HepG2 (cell line): ENCODE results near the gene LRRC8C. TPM values are rescaled to one million over a fixed set of nuclear protein-coding genes. Genes with fewer than 3 reads are reported as not detected.
A peak's percentile ranks its signal among the peaks of the same experiment; 100 is the strongest.

Experiments
- BRCA1 ChIP-seq: sonication (generic); formaldehyde crosslinking; IDR thresholded peaks from 2 replicates; pipeline ENCODE4 v1.4.0; 2020; ENCODE audit warnings: missing genetic modification reagents
- CBX2 ChIP-seq, 2 experiments: fragments of 200-600 bp in 1 of 2; sonication (generic); formaldehyde crosslinking in 1 of 2; IDR thresholded peaks; 2 replicates each; pipeline versions ENCODE4 v1.7.0 to v1.8.1; 2018 to 2022; ENCODE audit warnings: low read depth in 2 of 2, low read length in 1 of 2, mild to moderate bottlenecking in 1 of 2, missing genetic modification reagents in 1 of 2
- FOXP1 ChIP-seq, 2 experiments: fragments of 450-650 bp in 1 of 2; IDR thresholded peaks; 2 replicates each; pipeline ENCODE4 v1.6.1; 2017 to 2018; ENCODE audit warnings: antibody characterized with exemption in 1 of 2
- HNRNPUL1 ChIP-seq: fragments of 200-400 bp; formaldehyde crosslinking; IDR thresholded peaks from 2 replicates; pipeline ENCODE4 v1.6.1; 2017; ENCODE audit warnings: low read depth, mild to moderate bottlenecking, low read length, moderate library complexity
- IRF9 ChIP-seq: sonication (generic); formaldehyde crosslinking; IDR thresholded peaks from 2 replicates; pipeline ENCODE4 v1.8.0; 2022; ENCODE audit warnings: missing genetic modification reagents, mild to moderate bottlenecking, borderline replicate concordance
- MAX ChIP-seq: IDR thresholded peaks from 2 replicates; pipeline ENCODE4 v1.6.1; 2012; ENCODE audit warnings: inconsistent platforms
- POGZ ChIP-seq: sonication (generic); formaldehyde crosslinking; IDR thresholded peaks from 2 replicates; pipeline ENCODE4 v1.4.0; 2020; ENCODE audit warnings: mild to moderate bottlenecking, missing genetic modification reagents
- PRDM10 ChIP-seq: sonication (generic); formaldehyde crosslinking; IDR thresholded peaks from 2 replicates; pipeline ENCODE4 v1.4.0; 2020; ENCODE audit warnings: low read depth, missing genetic modification reagents
- TSC22D2 ChIP-seq: sonication (generic); formaldehyde crosslinking; IDR thresholded peaks from 2 replicates; pipeline ENCODE4 v1.5.1; 2020; ENCODE audit warnings: missing genetic modification reagents, mild to moderate bottlenecking, borderline replicate concordance
- ZFP36L2 ChIP-seq: sonication (generic); formaldehyde crosslinking; IDR thresholded peaks from 2 replicates; pipeline ENCODE4 v1.4.0; 2020; ENCODE audit warnings: missing genetic modification reagents
- ZFP41 ChIP-seq: sonication (generic); formaldehyde crosslinking; IDR thresholded peaks from 2 replicates; pipeline ENCODE4 v1.4.0; 2020; ENCODE audit warnings: mild to moderate bottlenecking, missing genetic modification reagents, borderline replicate concordance
- ZIK1 ChIP-seq: sonication (generic); formaldehyde crosslinking; IDR thresholded peaks from 2 replicates; pipeline ENCODE4 v1.5.0; 2020; ENCODE audit warnings: mild to moderate bottlenecking, low read depth, missing genetic modification reagents, borderline replicate concordance
- ZNF549 ChIP-seq: sonication (generic); formaldehyde crosslinking; IDR thresholded peaks from 2 replicates; pipeline ENCODE4 v1.5.0; 2020; ENCODE audit warnings: missing genetic modification reagents
- ZNF883 ChIP-seq: sonication (generic); formaldehyde crosslinking; IDR thresholded peaks from 2 replicates; pipeline ENCODE4 v1.5.1; 2020; ENCODE audit warnings: mild to moderate bottlenecking, missing genetic modification reagents; ENCODE audit errors: not compliant biosample characterization
- polyA plus RNA-seq, 8 experiments: library from polyadenylated mRNA; depleted of rRNA in 3 of 8; stranded (reverse) in 7 of 8; unstranded in 1 of 8; fragments of >200 nt; fragmentation: Illumina TruSeq in 4 of 8; extraction: Trizol in 4 of 8; gene quantifications; 2 replicates each; pipeline versions ENCODE4 v1.2.1 to v1.2.3, GENCODE V29; 2011 to 2016; ENCODE audit warnings: low read depth in 4 of 8, missing spikeins in 1 of 8, mixed read lengths in 1 of 8; ENCODE audit not compliant: insufficient read depth in 1 of 8
- total RNA-seq, 5 experiments: library from RNA; depleted of rRNA; stranded (reverse); fragments of >200 nt; fragmentation: Illumina TruSeq; extraction: Trizol; gene quantifications; 2 replicates each; pipeline ENCODE4 v1.2.3, GENCODE V29; 2016; ENCODE audit warnings: low read depth in 1 of 5
- TF ChIP-seq, protein P1 (sequence below): sonication (generic); formaldehyde crosslinking; IDR thresholded peaks from 2 replicates; pipeline ENCODE4 v1.5.0; 2020; ENCODE audit warnings: mild to moderate bottlenecking, missing genetic modification reagents, borderline replicate concordance

The LRRC8C gene
- total and polyA plus RNA-seq, 2 of the 13 experiments (the other 11 are each of a cell fraction or from before 2014, with no cell fraction given), result 0.22 to 0.32 TPM

DNA sequence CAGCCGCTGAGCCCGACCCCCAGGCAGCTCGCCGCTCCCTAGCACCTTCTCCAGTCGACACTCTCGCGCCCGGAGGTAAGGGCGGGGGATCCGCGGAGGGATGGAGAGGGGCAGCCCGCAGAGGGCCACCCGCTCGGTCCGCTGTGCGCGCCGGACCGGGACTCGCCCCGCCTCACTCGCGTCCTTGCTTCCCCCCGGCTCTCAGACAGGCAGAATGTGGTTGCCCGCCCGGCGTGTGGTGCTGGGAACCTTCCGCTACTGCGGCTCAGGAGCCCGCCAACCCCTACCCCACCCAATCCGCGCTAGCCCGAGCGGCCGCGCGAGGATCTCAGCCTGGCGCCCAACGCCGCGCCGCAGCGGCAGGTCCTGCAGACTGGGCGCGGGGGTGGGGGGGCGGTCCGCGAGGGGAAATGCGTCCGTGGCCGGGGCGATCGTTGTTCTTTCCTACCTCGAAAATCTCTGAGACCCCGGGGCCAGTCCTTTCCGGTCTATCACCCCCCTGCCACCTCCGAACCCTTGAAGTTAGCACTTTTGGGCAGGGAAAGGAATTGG, 404 bp downstream of the LRRC8C start (continued):
- TF ChIP-seq IRF9 (CRISPR knock-in tag), result no peak
- no peak for TF ChIP-seq POGZ (CRISPR knock-in tag)
- TF ChIP-seq ZNF883 (CRISPR knock-in tag), result no peak
- TF ChIP-seq PRDM10 (CRISPR knock-in tag), result no peak
- TF ChIP-seq ZFP36L2 (CRISPR knock-in tag), result no peak
- no peak for TF ChIP-seq TSC22D2
- no peak for TF ChIP-seq ZFP41 (CRISPR knock-in tag)
- no peak for TF ChIP-seq BRCA1 (CRISPR knock-in tag)
- TF ChIP-seq HNRNPUL1, result no peak
- TF ChIP-seq FOXP1 (IDR thresholded peaks at IDR 0.05), result no peak
- no peak for TF ChIP-seq FOXP1 (CRISPR knock-in tag; IDR thresholded peaks at IDR 0.05)
- 0 out of 2 replicates have a peak, but pooled peaks have one; percentile 7 for TF ChIP-seq MAX
- TF ChIP-seq, protein P1, sequence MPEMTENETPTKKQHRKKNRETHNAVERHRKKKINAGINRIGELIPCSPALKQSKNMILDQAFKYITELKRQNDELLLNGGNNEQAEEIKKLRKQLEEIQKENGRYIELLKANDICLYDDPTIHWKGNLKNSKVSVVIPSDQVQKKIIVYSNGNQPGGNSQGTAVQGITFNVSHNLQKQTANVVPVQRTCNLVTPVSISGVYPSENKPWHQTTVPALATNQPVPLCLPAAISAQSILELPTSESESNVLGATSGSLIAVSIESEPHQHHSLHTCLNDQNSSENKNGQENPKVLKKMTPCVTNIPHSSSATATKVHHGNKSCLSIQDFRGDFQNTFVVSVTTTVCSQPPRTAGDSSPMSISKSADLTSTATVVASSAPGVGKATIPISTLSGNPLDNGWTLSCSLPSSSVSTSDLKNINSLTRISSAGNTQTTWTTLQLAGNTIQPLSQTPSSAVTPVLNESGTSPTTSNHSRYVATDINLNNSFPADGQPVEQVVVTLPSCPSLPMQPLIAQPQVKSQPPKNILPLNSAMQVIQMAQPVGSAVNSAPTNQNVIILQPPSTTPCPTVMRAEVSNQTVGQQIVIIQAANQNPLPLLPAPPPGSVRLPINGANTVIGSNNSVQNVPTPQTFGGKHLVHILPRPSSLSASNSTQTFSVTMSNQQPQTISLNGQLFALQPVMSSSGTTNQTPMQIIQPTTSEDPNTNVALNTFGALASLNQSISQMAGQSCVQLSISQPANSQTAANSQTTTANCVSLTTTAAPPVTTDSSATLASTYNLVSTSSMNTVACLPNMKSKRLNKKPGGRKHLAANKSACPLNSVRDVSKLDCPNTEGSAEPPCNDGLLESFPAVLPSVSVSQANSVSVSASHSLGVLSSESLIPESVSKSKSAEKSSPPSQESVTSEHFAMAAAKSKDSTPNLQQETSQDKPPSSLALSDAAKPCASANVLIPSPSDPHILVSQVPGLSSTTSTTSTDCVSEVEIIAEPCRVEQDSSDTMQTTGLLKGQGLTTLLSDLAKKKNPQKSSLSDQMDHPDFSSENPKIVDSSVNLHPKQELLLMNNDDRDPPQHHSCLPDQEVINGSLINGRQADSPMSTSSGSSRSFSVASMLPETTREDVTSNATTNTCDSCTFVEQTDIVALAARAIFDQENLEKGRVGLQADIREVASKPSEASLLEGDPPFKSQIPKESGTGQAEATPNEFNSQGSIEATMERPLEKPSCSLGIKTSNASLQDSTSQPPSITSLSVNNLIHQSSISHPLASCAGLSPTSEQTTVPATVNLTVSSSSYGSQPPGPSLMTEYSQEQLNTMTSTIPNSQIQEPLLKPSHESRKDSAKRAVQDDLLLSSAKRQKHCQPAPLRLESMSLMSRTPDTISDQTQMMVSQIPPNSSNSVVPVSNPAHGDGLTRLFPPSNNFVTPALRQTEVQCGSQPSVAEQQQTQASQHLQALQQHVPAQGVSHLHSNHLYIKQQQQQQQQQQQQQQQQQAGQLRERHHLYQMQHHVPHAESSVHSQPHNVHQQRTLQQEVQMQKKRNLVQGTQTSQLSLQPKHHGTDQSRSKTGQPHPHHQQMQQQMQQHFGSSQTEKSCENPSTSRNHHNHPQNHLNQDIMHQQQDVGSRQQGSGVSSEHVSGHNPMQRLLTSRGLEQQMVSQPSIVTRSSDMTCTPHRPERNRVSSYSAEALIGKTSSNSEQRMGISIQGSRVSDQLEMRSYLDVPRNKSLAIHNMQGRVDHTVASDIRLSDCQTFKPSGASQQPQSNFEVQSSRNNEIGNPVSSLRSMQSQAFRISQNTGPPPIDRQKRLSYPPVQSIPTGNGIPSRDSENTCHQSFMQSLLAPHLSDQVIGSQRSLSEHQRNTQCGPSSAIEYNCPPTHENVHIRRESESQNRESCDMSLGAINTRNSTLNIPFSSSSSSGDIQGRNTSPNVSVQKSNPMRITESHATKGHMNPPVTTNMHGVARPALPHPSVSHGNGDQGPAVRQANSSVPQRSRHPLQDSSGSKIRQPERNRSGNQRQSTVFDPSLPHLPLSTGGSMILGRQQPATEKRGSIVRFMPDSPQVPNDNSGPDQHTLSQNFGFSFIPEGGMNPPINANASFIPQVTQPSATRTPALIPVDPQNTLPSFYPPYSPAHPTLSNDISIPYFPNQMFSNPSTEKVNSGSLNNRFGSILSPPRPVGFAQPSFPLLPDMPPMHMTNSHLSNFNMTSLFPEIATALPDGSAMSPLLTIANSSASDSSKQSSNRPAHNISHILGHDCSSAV (CRISPR knock-in tag), result no peak
- no peak for TF ChIP-seq ZNF549 (CRISPR knock-in tag)
- no peak for TF ChIP-seq CBX2 (IDR thresholded peaks at IDR 0.05; ENCODE audit: low read depth, low read length)
- no peak for TF ChIP-seq CBX2 (CRISPR knock-in tag; IDR thresholded peaks at IDR 0.05; ENCODE audit: low read depth)
- TF ChIP-seq ZIK1 (CRISPR knock-in tag), result no peak
